ENCODE data around the gene SYNE1. TPM values are rescaled to one million over a fixed set of nuclear protein-coding genes. Genes with fewer than 3 reads are reported as not detected.

Gene SYNE1
- total and polyA plus RNA-seq, 8 donors = 12.8 to 279 (median 108) TPM

- Histone ChIP-seq H3K4me1 (peaks cover 0 to 17% (median 13%) of the 10 kb centered on the region in 4 donors), H3K36me3 (peaks cover 0 to 41% (median 35%) of the 10 kb centered on the region in 4 donors), H3K27me3 (no peaks in the 10 kb centered on the region), H3K9me3 (no peaks in the 10 kb centered on the region), H3K27ac (no peak overlapping the region), H3K4me3 (no peak overlapping the region)
- no peak for DNase-seq
- intact Hi-C loops (cut with DNase I; ENCODE audit: low total_unique reads) = no loop called here
- TF ChIP-seq EP300 (IDR thresholded peaks at IDR 0.05) = no peak
- no peak for TF ChIP-seq POLR2AphosphoS5 (IDR thresholded peaks at IDR 0.05)
- TF ChIP-seq POLR2A (IDR thresholded peaks at IDR 0.05) = no peak
- TF ChIP-seq, protein P1, sequence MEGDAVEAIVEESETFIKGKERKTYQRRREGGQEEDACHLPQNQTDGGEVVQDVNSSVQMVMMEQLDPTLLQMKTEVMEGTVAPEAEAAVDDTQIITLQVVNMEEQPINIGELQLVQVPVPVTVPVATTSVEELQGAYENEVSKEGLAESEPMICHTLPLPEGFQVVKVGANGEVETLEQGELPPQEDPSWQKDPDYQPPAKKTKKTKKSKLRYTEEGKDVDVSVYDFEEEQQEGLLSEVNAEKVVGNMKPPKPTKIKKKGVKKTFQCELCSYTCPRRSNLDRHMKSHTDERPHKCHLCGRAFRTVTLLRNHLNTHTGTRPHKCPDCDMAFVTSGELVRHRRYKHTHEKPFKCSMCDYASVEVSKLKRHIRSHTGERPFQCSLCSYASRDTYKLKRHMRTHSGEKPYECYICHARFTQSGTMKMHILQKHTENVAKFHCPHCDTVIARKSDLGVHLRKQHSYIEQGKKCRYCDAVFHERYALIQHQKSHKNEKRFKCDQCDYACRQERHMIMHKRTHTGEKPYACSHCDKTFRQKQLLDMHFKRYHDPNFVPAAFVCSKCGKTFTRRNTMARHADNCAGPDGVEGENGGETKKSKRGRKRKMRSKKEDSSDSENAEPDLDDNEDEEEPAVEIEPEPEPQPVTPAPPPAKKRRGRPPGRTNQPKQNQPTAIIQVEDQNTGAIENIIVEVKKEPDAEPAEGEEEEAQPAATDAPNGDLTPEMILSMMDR (IDR thresholded peaks at IDR 0.05) = no peak
- 83 to 94% (median 90%) methylated on average over 4 of the region's 4 CpGs for WGBS, 5 donors
Measured at GRCh38 chr6:152173321-152173720, 463.8 kb downstream of the SYNE1 start.

GRCh38 chr6:152170702-152171667, 466.2 kb downstream of the SYNE1 start:
- Histone ChIP-seq H3K27me3 (no peaks in the 10 kb centered on the region), H3K36me3 (peaks cover 0 to 44% (median 35%) of the 10 kb centered on the region in 4 donors), H3K9me3 (no peaks in the 10 kb centered on the region), H3K4me3 (peak overlapping the region in 1 of 4 donors; percentile 3), H3K4me1 (peaks cover 0 to 27% (median 20%) of the 10 kb centered on the region in 4 donors), H3K27ac (peak overlapping the region; percentile 44 to 78 (median 62))
- intact Hi-C loops (cut with DNase I; ENCODE audit: low total_unique reads) = no loop called here
- DNase-seq = peak; percentile 31 to 77
- TF ChIP-seq, protein P1 (IDR thresholded peaks at IDR 0.05) = no peak
- no peak for TF ChIP-seq EP300 (IDR thresholded peaks at IDR 0.05)
- no peak for TF ChIP-seq POLR2AphosphoS5 (IDR thresholded peaks at IDR 0.05)
- no peak for TF ChIP-seq POLR2A (IDR thresholded peaks at IDR 0.05)
- 45 to 58% (median 50%) methylated on average over 13 of the region's 13 CpGs for WGBS, 5 donors

GRCh38 chr6:152170313-152170701, 466.9 kb downstream of the SYNE1 start:
- H3K27me3 ChIP-seq = no peaks in the 10 kb centered on the region
- H3K36me3 ChIP-seq = peaks cover 0 to 42% (median 31%) of the 10 kb centered on the region in 4 donors
- DNase-seq = no peak
- H3K27ac ChIP-seq = peak overlapping the region in 4 of 5 donors; percentile 14 to 78 (median 53)
- no peaks in the 10 kb centered on the region for H3K9me3 ChIP-seq
- no peak overlapping the region for H3K4me3 ChIP-seq
- 78 to 89% (median 83%) methylated on average over 4 of the region's 4 CpGs for WGBS, 5 donors
- H3K4me1 ChIP-seq = peaks cover 0 to 27% (median 20%) of the 10 kb centered on the region in 4 donors
- no peak for TF ChIP-seq POLR2AphosphoS5 (IDR thresholded peaks at IDR 0.05)
- TF ChIP-seq EP300 (IDR thresholded peaks at IDR 0.05) = no peak
- TF ChIP-seq, protein P1 (IDR thresholded peaks at IDR 0.05) = no peak
- TF ChIP-seq POLR2A (IDR thresholded peaks at IDR 0.05) = no peak
- intact Hi-C loops (cut with DNase I; ENCODE audit: low total_unique reads) = no loop called here

GRCh38 chr6:152167641-152168603, 469.2 kb downstream of the SYNE1 start:
- Histone ChIP-seq H3K4me3 (no peak overlapping the region), H3K36me3 (peaks cover 2 to 45% (median 35%) of the 10 kb centered on the region in 4 donors), H3K27ac (peak overlapping the region in 1 of 5 donors; percentile 26), H3K27me3 (no peaks in the 10 kb centered on the region), H3K9me3 (no peaks in the 10 kb centered on the region), H3K4me1 (peaks cover 0 to 27% (median 20%) of the 10 kb centered on the region in 4 donors)
- intact Hi-C loops (cut with DNase I; ENCODE audit: low total_unique reads) = no loop called here
- WGBS, 5 donors = 75 to 86% (median 82%) methylated on average over 13 of the region's 13 CpGs
- no peak for DNase-seq
- TF ChIP-seq POLR2A (IDR thresholded peaks at IDR 0.05) = no peak
- TF ChIP-seq, protein P1 (IDR thresholded peaks at IDR 0.05) = no peak
- no peak for TF ChIP-seq POLR2AphosphoS5 (IDR thresholded peaks at IDR 0.05)
- no peak for TF ChIP-seq EP300 (IDR thresholded peaks at IDR 0.05)
